IPS-20b (cell line): ENCODE results near the gene ALPI.
"Not testable (repeated sequence)": the region's sequence is repeated elsewhere in the genome, so short reads cannot be mapped to it uniquely, and the experiment has no call there.

Source experiments
- H3K27ac ChIP-seq: one replicate; pipeline ENCODE4 v1.5.1; 2013; ENCODE audit warnings: low read length
- H3K27me3 ChIP-seq: 2 replicates; pipeline ENCODE4 v1.6.1; 2013; ENCODE audit warnings: mild to moderate bottlenecking, low read length, inconsistent platforms; ENCODE audit not compliant: insufficient read depth
- H3K36me3 ChIP-seq: 2 replicates; pipeline ENCODE4 v1.6.1; 2013; ENCODE audit warnings: low read depth, mild to moderate bottlenecking, inconsistent platforms, low read length, moderate library complexity; ENCODE audit not compliant: insufficient read depth
- H3K4me1 ChIP-seq: 2 replicates; pipeline ENCODE4 v1.6.1; 2013; ENCODE audit warnings: mild to moderate bottlenecking, control low read depth, inconsistent platforms, low read length, moderate library complexity; ENCODE audit not compliant: insufficient read depth
- H3K4me3 ChIP-seq: 2 replicates; pipeline ENCODE4 v1.5.1; 2013; ENCODE audit warnings: mild to moderate bottlenecking, low read length, inconsistent platforms
- H3K9ac ChIP-seq: 2 replicates; pipeline ENCODE4 v1.6.1; 2013; ENCODE audit warnings: low read depth, mild to moderate bottlenecking, inconsistent platforms, low read length, moderate library complexity
- H3K9me3 ChIP-seq: 2 replicates; pipeline ENCODE4 v1.6.1; 2013; ENCODE audit warnings: mild to moderate bottlenecking, low read depth, low read length, inconsistent platforms; ENCODE audit not compliant: insufficient read depth

The ALPI gene

GRCh38 chr2:232416521-232417470 lies 39.2 kb upstream of the ALPI start:
- Histone ChIP-seq H3K4me3 (no peak overlapping the region), H3K9ac (no peak overlapping the region), H3K4me1 (peaks cover 6% of the 10 kb centered on the region; the same call in 1 of the 2 replicates), H3K27me3 (peaks cover 54% of the 10 kb centered on the region), H3K36me3 (peaks cover 54% of the 10 kb centered on the region), H3K9me3 (no peaks in the 10 kb centered on the region), H3K27ac (no peak overlapping the region)

GRCh38 chr2:232417489-232417888 lies 38.5 kb upstream of the ALPI start:
- H3K9me3 ChIP-seq: peaks cover 6% of the 10 kb centered on the region; the same call in 1 of the 2 replicates
- H3K9ac ChIP-seq: no peak overlapping the region
- H3K27ac ChIP-seq: no peak overlapping the region
- H3K27me3 ChIP-seq: peaks cover 60% of the 10 kb centered on the region
- peaks cover 10% of the 10 kb centered on the region; the same call in 1 of the 2 replicates for H3K4me1 ChIP-seq
- no peak overlapping the region for H3K4me3 ChIP-seq
- H3K36me3 ChIP-seq: peaks cover 49% of the 10 kb centered on the region

GRCh38 chr2:232418056-232418455 lies 37.9 kb upstream of the ALPI start:
- H3K4me1 ChIP-seq: peaks cover 14% of the 10 kb centered on the region; the same call in 1 of the 2 replicates
- peaks cover 8% of the 10 kb centered on the region; the same call in 1 of the 2 replicates for H3K9me3 ChIP-seq
- peaks cover 44% of the 10 kb centered on the region for H3K36me3 ChIP-seq
- peaks cover 63% of the 10 kb centered on the region for H3K27me3 ChIP-seq
- no peak overlapping the region for H3K27ac ChIP-seq
- H3K9ac ChIP-seq: peak overlapping the region; percentile 92
- peak overlapping the region; percentile 89 for H3K4me3 ChIP-seq

- H3K4me3 ChIP-seq: peak overlapping the region; percentile 89
- peaks cover 14% of the 10 kb centered on the region; the same call in 1 of the 2 replicates for H3K4me1 ChIP-seq
- H3K9ac ChIP-seq: peak overlapping the region; percentile 92
- H3K36me3 ChIP-seq: peaks cover 40% of the 10 kb centered on the region
- peaks cover 63% of the 10 kb centered on the region for H3K27me3 ChIP-seq
- peaks cover 8% of the 10 kb centered on the region; the same call in 1 of the 2 replicates for H3K9me3 ChIP-seq
- H3K27ac ChIP-seq: no peak overlapping the region
These were observed 37.3 kb upstream of the ALPI start for GRCh38 chr2:232418466-232419244.

GRCh38 chr2:232419245-232420072 lies 36.5 kb upstream of the ALPI start:
- Histone ChIP-seq H3K4me1 (peaks cover 22% of the 10 kb centered on the region; the same call in 1 of the 2 replicates), H3K9ac (peak overlapping the region; percentile 92), H3K4me3 (peak overlapping the region; percentile 89), H3K27ac (no peak overlapping the region), H3K27me3 (peaks cover 63% of the 10 kb centered on the region), H3K9me3 (peaks cover 8% of the 10 kb centered on the region; the same call in 1 of the 2 replicates), H3K36me3 (peaks cover 40% of the 10 kb centered on the region)

GRCh38 chr2:232420073-232420454 lies 35.9 kb upstream of the ALPI start:
- H3K9me3 ChIP-seq: peaks cover 8% of the 10 kb centered on the region; the same call in 1 of the 2 replicates

GRCh38 chr2:232420463-232421188 lies 35.3 kb upstream of the ALPI start:
- H3K9me3 ChIP-seq: peaks cover 8% of the 10 kb centered on the region; the same call in 1 of the 2 replicates
- H3K4me3 ChIP-seq: peak overlapping the region; percentile 89
- H3K27ac ChIP-seq: no peak overlapping the region
- H3K9ac ChIP-seq: peak overlapping the region; percentile 92
- H3K4me1 ChIP-seq: peaks cover 30% of the 10 kb centered on the region
- H3K36me3 ChIP-seq: peaks cover 36% of the 10 kb centered on the region
- H3K27me3 ChIP-seq: peaks cover 63% of the 10 kb centered on the region

More at GRCh38 chr2:232420073-232420454, 35.9 kb upstream of the ALPI start:
- Histone ChIP-seq H3K4me1 (peaks cover 25% of the 10 kb centered on the region; the same call in 1 of the 2 replicates), H3K36me3 (peaks cover 40% of the 10 kb centered on the region), H3K4me3 (peak overlapping the region; percentile 89), H3K9ac (peak overlapping the region; percentile 92), H3K27me3 (peaks cover 63% of the 10 kb centered on the region), H3K27ac (no peak overlapping the region)

- Histone ChIP-seq H3K27ac (no peak overlapping the region), H3K36me3 (peaks cover 29% of the 10 kb centered on the region), H3K4me1 (peaks cover 36% of the 10 kb centered on the region), H3K27me3 (peaks cover 63% of the 10 kb centered on the region), H3K4me3 (peak overlapping the region; percentile 89), H3K9me3 (peaks cover 8% of the 10 kb centered on the region; the same call in 1 of the 2 replicates), H3K9ac (peak overlapping the region; percentile 92)
These were observed 34.7 kb upstream of the ALPI start for GRCh38 chr2:232421189-232421785.

- Histone ChIP-seq H3K9ac (peak overlapping the region; percentile 92), H3K36me3 (peaks cover 22% of the 10 kb centered on the region), H3K27ac (peak overlapping the region; percentile 58), H3K4me3 (peak overlapping the region; percentile 58; the same call in 1 of the 2 replicates), H3K27me3 (peaks cover 57% of the 10 kb centered on the region), H3K4me1 (peaks cover 36% of the 10 kb centered on the region), H3K9me3 (peaks cover 8% of the 10 kb centered on the region; the same call in 1 of the 2 replicates)
These were observed 33.9 kb upstream of the ALPI start for GRCh38 chr2:232422051-232422450.

GRCh38 chr2:232422996-232423395 lies 33.0 kb upstream of the ALPI start:
- not testable (repeated sequence) for H3K9me3 ChIP-seq
- Histone ChIP-seq H3K36me3 (peaks cover 12% of the 10 kb centered on the region), H3K27ac (peak overlapping the region; percentile 58), H3K9ac (peak overlapping the region; percentile 92), H3K27me3 (peaks cover 48% of the 10 kb centered on the region), H3K4me3 (peak overlapping the region; percentile 58), H3K4me1 (peaks cover 35% of the 10 kb centered on the region)
